Spleen (tissue), 7 donors: ENCODE results near the gene PNCK.

Source experiments
- CTCF ChIP-seq, 11 experiments: fragments of 200-600 bp in 7 of 11; fragments of 450-650 bp in 4 of 11; sonication (generic) in 4 of 11; IDR thresholded peaks in 8 of 11; conservative IDR thresholded peaks in 3 of 11; 1 replicate in 7 of 11; 2 replicates in 4 of 11; pipeline versions ENCODE4 v1.4.0 to v1.8.0; 2016 to 2021; ENCODE audit warnings: antibody characterized with exemption in 11 of 11, inconsistent platforms in 4 of 11, mild to moderate bottlenecking in 1 of 11
- POLR2A ChIP-seq, 3 donors: fragments of 450-650 bp; IDR thresholded peaks; one replicate each; pipeline ENCODE4 v1.5.1; 2017; ENCODE audit warnings: antibody characterized with exemption in 3 of 3, mild to moderate bottlenecking in 1 of 3
- POLR2AphosphoS5 ChIP-seq, 3 donors: sonication (generic); formaldehyde crosslinking; IDR thresholded peaks; one replicate each; pipeline ENCODE4 v1.5.1; 2017; ENCODE audit warnings: antibody characterized with exemption in 3 of 3
- donor health status: DM: no; HTN: no; CAD: no; lungs with moderate emphysema.
- donor health status: DM: no; HTN: no; CAD: no.
- donor health status: DM: no; HTN: no; CAD: no.

- TF ChIP-seq POLR2AphosphoS5 (IDR thresholded peaks at IDR 0.05), result no peak
- TF ChIP-seq POLR2A (IDR thresholded peaks at IDR 0.05), result no peak
- TF ChIP-seq CTCF (IDR thresholded peaks at IDR 0.05 in 8 of 11, conservative IDR thresholded peaks at IDR 0.05 in 3 of 11), result no peak
Observed at GRCh38 chrX:153628129-153628528, 45.5 kb downstream of the PNCK start.
